ENCODE results near the gene MPP3.

MPP3 gene

GRCh38 chr17:43779145-43780125, 53.5 kb downstream of the MPP3 start:
- 0 out of 2 replicates have a peak, but pooled peaks have one; percentile 11 for TF ChIP-seq RAD21 (IDR thresholded peaks at IDR 0.05; ENCODE audit: low read depth)
- TF ChIP-seq, protein P1, sequence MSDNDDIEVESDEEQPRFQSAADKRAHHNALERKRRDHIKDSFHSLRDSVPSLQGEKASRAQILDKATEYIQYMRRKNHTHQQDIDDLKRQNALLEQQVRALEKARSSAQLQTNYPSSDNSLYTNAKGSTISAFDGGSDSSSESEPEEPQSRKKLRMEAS (IDR thresholded peaks at IDR 0.05), result no peak

- TF ChIP-seq, protein P2, sequence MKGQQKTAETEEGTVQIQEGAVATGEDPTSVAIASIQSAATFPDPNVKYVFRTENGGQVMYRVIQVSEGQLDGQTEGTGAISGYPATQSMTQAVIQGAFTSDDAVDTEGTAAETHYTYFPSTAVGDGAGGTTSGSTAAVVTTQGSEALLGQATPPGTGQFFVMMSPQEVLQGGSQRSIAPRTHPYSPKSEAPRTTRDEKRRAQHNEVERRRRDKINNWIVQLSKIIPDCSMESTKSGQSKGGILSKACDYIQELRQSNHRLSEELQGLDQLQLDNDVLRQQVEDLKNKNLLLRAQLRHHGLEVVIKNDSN (IDR thresholded peaks at IDR 0.05), result peak; percentile 97
- peak; percentile 93 for TF ChIP-seq TEAD4 (IDR thresholded peaks at IDR 0.05)
- peak; percentile 85 for TF ChIP-seq CREB1 (IDR thresholded peaks at IDR 0.05; ENCODE audit: low read depth)
- no peak; the same call in 1 of the 2 replicates for TF ChIP-seq ZBTB7A (IDR thresholded peaks at IDR 0.05; ENCODE audit: low read depth)
- TF ChIP-seq CEBPB (IDR thresholded peaks at IDR 0.05), result no peak
- peak; percentile 82 for TF ChIP-seq YY1 (IDR thresholded peaks at IDR 0.05; ENCODE audit: low read depth)
- TF ChIP-seq EGR1 (IDR thresholded peaks at IDR 0.05), result no peak
- TF ChIP-seq FOXM1 (IDR thresholded peaks at IDR 0.05; ENCODE audit: borderline replicate concordance, low read depth), result no peak
- TF ChIP-seq TCF12 (IDR thresholded peaks at IDR 0.05; ENCODE audit: low read depth), result no peak; the same call in 1 of the 2 replicates
- TF ChIP-seq TAF1 (IDR thresholded peaks at IDR 0.05; ENCODE audit: low read depth), result peak; percentile 62
- TF ChIP-seq NFIC (IDR thresholded peaks at IDR 0.05), result no peak
- TF ChIP-seq EP300 (IDR thresholded peaks at IDR 0.05; ENCODE audit: borderline replicate concordance), result peak; percentile 25; the same call in 1 of the 2 replicates
- TF ChIP-seq, protein P1 (IDR thresholded peaks at IDR 0.05), result peak; percentile 38; the same call in 1 of the 2 replicates
- TF ChIP-seq, protein P3, sequence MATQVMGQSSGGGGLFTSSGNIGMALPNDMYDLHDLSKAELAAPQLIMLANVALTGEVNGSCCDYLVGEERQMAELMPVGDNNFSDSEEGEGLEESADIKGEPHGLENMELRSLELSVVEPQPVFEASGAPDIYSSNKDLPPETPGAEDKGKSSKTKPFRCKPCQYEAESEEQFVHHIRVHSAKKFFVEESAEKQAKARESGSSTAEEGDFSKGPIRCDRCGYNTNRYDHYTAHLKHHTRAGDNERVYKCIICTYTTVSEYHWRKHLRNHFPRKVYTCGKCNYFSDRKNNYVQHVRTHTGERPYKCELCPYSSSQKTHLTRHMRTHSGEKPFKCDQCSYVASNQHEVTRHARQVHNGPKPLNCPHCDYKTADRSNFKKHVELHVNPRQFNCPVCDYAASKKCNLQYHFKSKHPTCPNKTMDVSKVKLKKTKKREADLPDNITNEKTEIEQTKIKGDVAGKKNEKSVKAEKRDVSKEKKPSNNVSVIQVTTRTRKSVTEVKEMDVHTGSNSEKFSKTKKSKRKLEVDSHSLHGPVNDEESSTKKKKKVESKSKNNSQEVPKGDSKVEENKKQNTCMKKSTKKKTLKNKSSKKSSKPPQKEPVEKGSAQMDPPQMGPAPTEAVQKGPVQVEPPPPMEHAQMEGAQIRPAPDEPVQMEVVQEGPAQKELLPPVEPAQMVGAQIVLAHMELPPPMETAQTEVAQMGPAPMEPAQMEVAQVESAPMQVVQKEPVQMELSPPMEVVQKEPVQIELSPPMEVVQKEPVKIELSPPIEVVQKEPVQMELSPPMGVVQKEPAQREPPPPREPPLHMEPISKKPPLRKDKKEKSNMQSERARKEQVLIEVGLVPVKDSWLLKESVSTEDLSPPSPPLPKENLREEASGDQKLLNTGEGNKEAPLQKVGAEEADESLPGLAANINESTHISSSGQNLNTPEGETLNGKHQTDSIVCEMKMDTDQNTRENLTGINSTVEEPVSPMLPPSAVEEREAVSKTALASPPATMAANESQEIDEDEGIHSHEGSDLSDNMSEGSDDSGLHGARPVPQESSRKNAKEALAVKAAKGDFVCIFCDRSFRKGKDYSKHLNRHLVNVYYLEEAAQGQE (IDR thresholded peaks at IDR 0.05; ENCODE audit: low read depth), result no peak
- TF ChIP-seq RAD21 (IDR thresholded peaks at IDR 0.05; ENCODE audit: low read depth), result no peak
Measured at GRCh38 chr17:43778337-43779144, 54.4 kb downstream of the MPP3 start, which contains the start of gene DUSP3. TSS of gene DUSP3 (minus strand) at chr17:43778977. CDS start at chr17:43778924, 53 bp downstream.

DNA sequence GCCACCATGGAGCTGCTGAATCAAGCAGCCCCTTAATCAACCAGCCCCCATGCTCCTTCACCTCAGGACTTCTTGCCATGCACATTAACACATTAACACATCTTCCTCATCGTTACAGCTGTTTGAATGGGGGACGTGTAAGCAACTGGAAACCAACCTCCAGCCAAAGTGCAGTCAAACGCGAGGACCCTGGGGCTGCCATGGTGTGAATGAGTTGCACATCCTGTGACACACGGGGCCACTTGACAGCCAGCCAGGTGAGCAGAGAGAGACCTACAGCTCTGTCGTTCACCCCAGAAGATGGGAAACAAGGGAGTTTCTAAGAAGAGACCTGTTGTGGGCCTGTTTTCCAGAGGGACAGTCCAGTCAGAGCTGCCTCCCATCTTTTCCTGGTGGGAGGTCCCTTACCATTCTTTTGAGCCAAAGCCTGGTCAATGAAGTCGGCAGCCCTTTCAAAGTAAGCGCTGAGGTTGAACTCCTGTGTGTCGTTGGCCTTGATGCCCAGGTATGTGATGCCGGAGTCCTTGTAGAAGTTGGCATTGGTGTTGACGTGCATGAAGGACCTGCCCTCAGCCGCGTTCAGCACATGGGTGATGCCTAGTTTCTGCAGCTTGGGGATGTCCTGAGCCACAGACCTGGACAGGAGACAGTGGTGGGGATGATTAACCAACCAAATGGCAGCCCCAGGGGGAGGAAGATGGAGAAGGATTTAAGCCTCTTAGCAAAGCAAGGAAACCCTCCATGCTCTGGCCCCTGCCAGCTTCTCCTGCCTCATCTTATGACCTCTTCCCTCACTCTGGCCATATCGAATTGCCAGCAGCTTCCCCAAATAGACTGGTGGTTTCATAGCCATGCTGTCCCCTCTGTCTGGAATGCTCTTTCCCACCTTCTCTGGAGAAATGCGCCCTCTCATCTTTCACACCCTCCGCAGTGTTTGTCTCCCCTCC, 58.4 kb downstream of the MPP3 start:
- TF ChIP-seq YY1 (IDR thresholded peaks at IDR 0.05; ENCODE audit: low read depth) (no peak), ZBTB7A (IDR thresholded peaks at IDR 0.05; ENCODE audit: low read depth) (no peak), EP300 (IDR thresholded peaks at IDR 0.05; ENCODE audit: borderline replicate concordance) (no peak), TEAD4 (IDR thresholded peaks at IDR 0.05) (no peak), FOXM1 (IDR thresholded peaks at IDR 0.05; ENCODE audit: borderline replicate concordance, low read depth) (no peak), NFIC (IDR thresholded peaks at IDR 0.05) (no peak), TAF1 (IDR thresholded peaks at IDR 0.05; ENCODE audit: low read depth) (no peak), CEBPB (IDR thresholded peaks at IDR 0.05) (no peak), RAD21 (IDR thresholded peaks at IDR 0.05; ENCODE audit: low read depth) (no peak), TCF12 (IDR thresholded peaks at IDR 0.05; ENCODE audit: low read depth) (no peak), CREB1 (IDR thresholded peaks at IDR 0.05; ENCODE audit: low read depth) (no peak), EGR1 (IDR thresholded peaks at IDR 0.05) (no peak)
- TF ChIP-seq, protein P1 (IDR thresholded peaks at IDR 0.05), result no peak
- TF ChIP-seq, protein P3 (IDR thresholded peaks at IDR 0.05; ENCODE audit: low read depth), result no peak
- TF ChIP-seq, protein P2 (IDR thresholded peaks at IDR 0.05), result no peak
